Neuronal stem cell (in vitro differentiated cells): ENCODE data around the gene CWF19L1.

Experiments
- DNase-seq: peaks from one replicate; pipeline ENCODE4 v3.0.0-alpha.2; 2013; ENCODE audit warnings: low spot score
- H2AFZ ChIP-seq: one replicate; pipeline ENCODE4 v1.6.1; 2013; ENCODE audit warnings: mild to moderate bottlenecking, low read length, inconsistent platforms
- H2AK5ac ChIP-seq: 2 replicates; pipeline ENCODE4 v1.6.1; 2013; ENCODE audit warnings: low read depth, mild to moderate bottlenecking, inconsistent platforms, low read length, moderate library complexity, mixed read lengths
- H2BK120ac ChIP-seq: 2 replicates; pipeline ENCODE4 v1.6.1; 2013; ENCODE audit warnings: low read depth, mild to moderate bottlenecking, inconsistent platforms, low read length, moderate library complexity, mixed read lengths
- H2BK12ac ChIP-seq: one replicate; pipeline ENCODE4 v1.6.1; 2013; ENCODE audit warnings: low read length, inconsistent platforms
- H2BK15ac ChIP-seq: 2 replicates; pipeline ENCODE4 v1.6.1; 2013; ENCODE audit warnings: mild to moderate bottlenecking, low read length, inconsistent platforms, mixed read lengths
- H2BK5ac ChIP-seq: one replicate; pipeline ENCODE4 v1.6.1; 2013; ENCODE audit warnings: inconsistent platforms, mild to moderate bottlenecking, low read length, moderate library complexity
- H3K14ac ChIP-seq: one replicate; pipeline ENCODE4 v1.6.1; 2013; ENCODE audit warnings: low read length, inconsistent platforms
- H3K18ac ChIP-seq: 2 replicates; pipeline ENCODE4 v1.6.1; 2013; ENCODE audit warnings: low read length, inconsistent platforms
- H3K23ac ChIP-seq: 2 replicates; pipeline ENCODE4 v1.6.1; 2013; ENCODE audit warnings: low read depth, mild to moderate bottlenecking, mixed read lengths, low read length, inconsistent platforms; ENCODE audit not compliant: poor library complexity
- H3K27ac ChIP-seq: replicated peaks from 3 replicates; pipeline ENCODE4 v1.5.1; 2013; ENCODE audit warnings: low read length, inconsistent platforms
- H3K27me3 ChIP-seq, 3 experiments: 2 replicates each; pipeline ENCODE4 v1.6.1; 2013; ENCODE audit warnings: low read length in 3 of 3, mild to moderate bottlenecking in 2 of 3, inconsistent platforms in 1 of 3, low read depth in 1 of 3, mixed read lengths in 1 of 3, moderate library complexity in 1 of 3; ENCODE audit not compliant: control insufficient read depth in 3 of 3, insufficient read depth in 3 of 3
- H3K36me3 ChIP-seq, 2 donors: replicated peaks in 1 of 2; 2 replicates each; pipeline ENCODE4 v1.6.1; 2013; ENCODE audit warnings: low read length in 2 of 2; ENCODE audit not compliant: control insufficient read depth in 2 of 2, insufficient read depth in 2 of 2
- H3K4ac ChIP-seq: 2 replicates; pipeline ENCODE4 v1.6.1; 2013; ENCODE audit warnings: inconsistent platforms, mild to moderate bottlenecking, low read length, moderate library complexity
- H3K4me1 ChIP-seq, 2 donors: 1 replicate in 1 of 2; 2 replicates in 1 of 2; pipeline ENCODE4 v1.6.1; 2013; ENCODE audit warnings: low read length in 2 of 2, low read depth in 1 of 2; ENCODE audit not compliant: control insufficient read depth in 2 of 2, insufficient read depth in 1 of 2
- H3K4me2 ChIP-seq: one replicate; pipeline ENCODE4 v1.6.1; 2013; ENCODE audit warnings: mild to moderate bottlenecking, low read length, inconsistent platforms; ENCODE audit not compliant: insufficient read depth, poor library complexity, severe bottlenecking
- H3K4me3 ChIP-seq, 2 donors: 2 replicates each; pipeline ENCODE4 v1.5.1; 2013; ENCODE audit warnings: low read length in 2 of 2, mild to moderate bottlenecking in 2 of 2, inconsistent platforms in 1 of 2, moderate library complexity in 1 of 2
- H3K79me1 ChIP-seq: one replicate; pipeline ENCODE4 v1.6.1; 2013; ENCODE audit warnings: low read depth, mild to moderate bottlenecking, inconsistent platforms, low read length, moderate library complexity
- H3K9ac ChIP-seq: one replicate; pipeline ENCODE4 v1.6.1; 2013; ENCODE audit warnings: mild to moderate bottlenecking, low read depth, low read length, inconsistent platforms; ENCODE audit not compliant: poor library complexity
- H3K9me3 ChIP-seq, 2 donors: replicated peaks in 1 of 2; 2 replicates each; pipeline versions ENCODE3 to v1.6.1; 2013; ENCODE audit warnings: low read length in 2 of 2, mild to moderate bottlenecking in 2 of 2, inconsistent platforms in 1 of 2, low read depth in 1 of 2, mixed read lengths in 1 of 2, moderate library complexity in 1 of 2; ENCODE audit not compliant: control insufficient read depth in 2 of 2, insufficient read depth in 1 of 2
- H4K8ac ChIP-seq: one replicate; pipeline ENCODE4 v1.6.1; 2013; ENCODE audit warnings: low read depth, mild to moderate bottlenecking, inconsistent platforms, low read length, moderate library complexity
- H4K91ac ChIP-seq: one replicate; pipeline ENCODE4 v1.6.1; 2013; ENCODE audit warnings: low read length, low read depth, mild to moderate bottlenecking, inconsistent platforms; ENCODE audit not compliant: poor library complexity
- WGBS, 2 donors: extraction: QIAGEN DNeasy Blood & Tissue Kit; methylation state at CpG; one replicate each; pipeline ENCODE4 v1.1.7; 2013; ENCODE audit warnings: missing lambda C conversion rate in 2 of 2, mixed read lengths in 1 of 2; ENCODE audit not compliant: insufficient read length in 2 of 2, insufficient replicate concordance in 1 of 2; ENCODE audit errors: extremely low coverage in 2 of 2; 5-methylcytosine and 5-hydroxymethylcytosine counted together

CWF19L1 gene

GRCh38 chr10:100289641-100290040 is 22.2 kb upstream of the CWF19L1 start:
- no peak for DNase-seq
- no peak overlapping the region for H2AFZ ChIP-seq
- H3K79me1 ChIP-seq: no peaks in the 10 kb centered on the region
- H3K27ac ChIP-seq: no peak overlapping the region
- no peaks in the 10 kb centered on the region for H3K9me3 ChIP-seq
- no peak overlapping the region for H4K91ac ChIP-seq
- no peak overlapping the region for H3K14ac ChIP-seq
- no CpG with 5 or more reads among the region's 2 CpGs for WGBS, 2 donors
- H3K27me3 ChIP-seq: peaks cover 0 to 55% (median 0%) of the 10 kb centered on the region in 3 experiments
- no peak overlapping the region for H2BK15ac ChIP-seq
- no peak overlapping the region for H3K9ac ChIP-seq
- H3K4ac ChIP-seq: no peak overlapping the region
- no peak overlapping the region for H3K23ac ChIP-seq
- H3K36me3 ChIP-seq: peaks cover 0 to 4% of the 10 kb centered on the region in 2 donors
- H2AK5ac ChIP-seq: no peak overlapping the region
- no peak overlapping the region for H2BK12ac ChIP-seq
- H2BK120ac ChIP-seq: no peak overlapping the region
- H2BK5ac ChIP-seq: no peak overlapping the region
- H3K4me3 ChIP-seq: no peak overlapping the region
- H3K4me1 ChIP-seq: peaks cover 4 to 6% of the 10 kb centered on the region in 2 donors
- H4K8ac ChIP-seq: no peak overlapping the region
- no peak overlapping the region for H3K18ac ChIP-seq
- H3K4me2 ChIP-seq: no peak overlapping the region

- H3K9ac ChIP-seq: no peak overlapping the region
Observed at GRCh38 chr10:100288196-100288595, 20.8 kb upstream of the CWF19L1 start.

DNA sequence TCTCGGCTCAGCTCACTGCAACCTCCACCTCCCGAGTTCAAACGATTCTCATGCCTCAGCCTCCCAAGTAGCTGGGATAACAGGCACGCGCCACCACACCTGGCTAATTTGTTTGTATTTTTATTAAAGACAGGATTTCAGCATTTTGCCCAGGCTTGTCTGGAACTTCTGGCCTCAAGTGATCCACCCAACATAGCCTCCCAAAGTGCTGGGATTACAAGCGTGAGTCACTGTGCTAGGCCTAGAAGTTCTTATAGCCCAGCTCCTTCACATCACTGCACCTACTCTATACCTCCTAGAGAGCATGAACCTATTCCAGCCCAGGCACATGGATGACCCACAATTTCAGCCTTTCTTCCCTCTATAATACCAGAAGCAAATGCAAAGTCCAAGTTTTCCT is 20.3 kb upstream of the CWF19L1 start:
- Histone ChIP-seq H3K18ac (no peak overlapping the region), H3K14ac (no peak overlapping the region), H3K4me1 (peaks cover 4 to 6% of the 10 kb centered on the region in 2 donors), H2AK5ac (no peak overlapping the region), H3K4me3 (no peak overlapping the region), H4K91ac (no peak overlapping the region), H3K79me1 (peaks cover 1% of the 10 kb centered on the region), H2BK15ac (no peak overlapping the region), H3K36me3 (peaks cover 0 to 23% of the 10 kb centered on the region in 2 donors), H4K8ac (no peak overlapping the region), H3K4ac (no peak overlapping the region), H3K23ac (no peak overlapping the region), H3K9me3 (no peaks in the 10 kb centered on the region), H2BK5ac (no peak overlapping the region), H2BK12ac (no peak overlapping the region), H3K27ac (no peak overlapping the region), H3K9ac (no peak overlapping the region), H2AFZ (no peak overlapping the region), H3K4me2 (no peak overlapping the region), H3K27me3 (peaks cover 0 to 38% (median 0%) of the 10 kb centered on the region in 3 experiments), H2BK120ac (no peak overlapping the region)
- DNase-seq: no peak
- no CpG with 5 or more reads among the region's 6 CpGs for WGBS, 2 donors

More at GRCh38 chr10:100288196-100288595, 20.8 kb upstream of the CWF19L1 start:
- Histone ChIP-seq H3K18ac (no peak overlapping the region), H2BK15ac (no peak overlapping the region), H2BK5ac (no peak overlapping the region), H2BK12ac (no peak overlapping the region), H3K79me1 (no peaks in the 10 kb centered on the region), H3K14ac (no peak overlapping the region), H2AFZ (no peak overlapping the region), H2BK120ac (no peak overlapping the region), H3K9me3 (no peaks in the 10 kb centered on the region), H3K36me3 (peaks cover 0 to 19% of the 10 kb centered on the region in 2 donors), H3K27me3 (peaks cover 0 to 42% (median 0%) of the 10 kb centered on the region in 3 experiments), H3K4me1 (peaks cover 4 to 6% of the 10 kb centered on the region in 2 donors), H3K23ac (no peak overlapping the region), H3K4me3 (no peak overlapping the region), H4K91ac (no peak overlapping the region), H3K4ac (no peak overlapping the region), H4K8ac (no peak overlapping the region), H3K4me2 (no peak overlapping the region), H2AK5ac (no peak overlapping the region), H3K27ac (no peak overlapping the region)
- no peak for DNase-seq
- no CpG with 5 or more reads among the region's 5 CpGs for WGBS, 2 donors

- no peak within 1 kb of the TSS for H3K4ac ChIP-seq
- H2BK12ac ChIP-seq: peak within 1 kb of the TSS; percentile 89
- peak within 1 kb of the TSS; percentile 97 for H3K23ac ChIP-seq
- no CpG with 5 or more reads among the region's 63 CpGs for WGBS, 2 donors
- H3K4me1 ChIP-seq: peaks cover 4 to 6% of the 10 kb centered on the region in 2 donors
- H2BK15ac ChIP-seq: peak within 1 kb of the TSS; percentile 82
- no peak within 1 kb of the TSS for H2BK120ac ChIP-seq
- peak within 1 kb of the TSS; percentile 40 for H2BK5ac ChIP-seq
- peak; percentile 80 for DNase-seq
- H3K9ac ChIP-seq: peak within 1 kb of the TSS; percentile 88
- peak within 1 kb of the TSS; percentile 43 for H3K27ac ChIP-seq
- peaks cover 0 to 25% (median 0%) of the 10 kb centered on the region in 3 experiments for H3K27me3 ChIP-seq
- peak within 1 kb of the TSS; percentile 82 to 93 for H3K4me3 ChIP-seq
- peak within 1 kb of the TSS; percentile 96 for H2AFZ ChIP-seq
- H2AK5ac ChIP-seq: no peak within 1 kb of the TSS
- H3K18ac ChIP-seq: peak within 1 kb of the TSS; percentile 97
- H3K79me1 ChIP-seq: peaks cover 3% of the 10 kb centered on the region
- H3K9me3 ChIP-seq: no peaks in the 10 kb centered on the region
- peak within 1 kb of the TSS; percentile 68 for H3K4me2 ChIP-seq
- H4K8ac ChIP-seq: peak within 1 kb of the TSS; percentile 87
- peak within 1 kb of the TSS; percentile 83 for H3K14ac ChIP-seq
- peak within 1 kb of the TSS; percentile 8 for H4K91ac ChIP-seq
- peaks cover 0 to 35% of the 10 kb centered on the region in 2 donors for H3K36me3 ChIP-seq
Observed at GRCh38 chr10:100286051-100287033, 18.9 kb upstream of the CWF19L1 start, which contains the start of gene BLOC1S2. Gene BLOC1S2 (minus strand): TSS chr10:100286680. CDS start chr10:100286659, 21 bp downstream.
